Liver (tissue), 3 donors: Measurements from ENCODE around the gene LEMD1.

Experiments
- ATF3 ChIP-seq: IDR thresholded peaks from 2 replicates; pipeline ENCODE4 v1.6.1; 2016; ENCODE audit warnings: antibody characterized with exemption
- CTCF ChIP-seq: fragments of 150-350 bp; IDR thresholded peaks from 2 replicates; pipeline ENCODE4 v1.5.1; 2017; ENCODE audit warnings: improper control_type of control experiment, low read depth, low read length; ENCODE audit not compliant: missing input control
- EGR1 ChIP-seq, 2 donors: IDR thresholded peaks; 2 replicates each; pipeline ENCODE4 v1.6.1; 2016 to 2018; ENCODE audit warnings: antibody characterized with exemption in 2 of 2, low read depth in 2 of 2
- GABPA ChIP-seq, 2 donors: IDR thresholded peaks in 1 of 2; conservative IDR thresholded peaks in 1 of 2; 2 replicates each; pipeline ENCODE4 v1.6.1; 2016; ENCODE audit warnings: antibody characterized with exemption in 2 of 2, mild to moderate bottlenecking in 1 of 2, moderate library complexity in 1 of 2
- HNF4A ChIP-seq, 2 donors: conservative IDR thresholded peaks; 2 replicates each; pipeline ENCODE4 v1.6.1; 2016; ENCODE audit warnings: antibody characterized with exemption in 2 of 2, mild to moderate bottlenecking in 2 of 2
- JUND ChIP-seq, 2 donors: IDR thresholded peaks; 2 replicates each; pipeline ENCODE4 v1.6.1; 2016; ENCODE audit warnings: antibody characterized with exemption in 2 of 2
- MAX ChIP-seq: IDR thresholded peaks from 2 replicates; pipeline ENCODE4 v1.6.1; 2016; ENCODE audit warnings: antibody characterized with exemption
- RAD21 ChIP-seq, 2 donors: IDR thresholded peaks; 2 replicates each; pipeline ENCODE4 v1.6.1; 2016; ENCODE audit warnings: antibody characterized with exemption in 2 of 2, mild to moderate bottlenecking in 2 of 2
- REST ChIP-seq: IDR thresholded peaks from 2 replicates; pipeline ENCODE4 v1.6.1; 2016; ENCODE audit warnings: antibody characterized with exemption, mild to moderate bottlenecking
- SP1 ChIP-seq: IDR thresholded peaks from 2 replicates; pipeline ENCODE4 v1.6.1; 2018; ENCODE audit warnings: antibody characterized with exemption, mild to moderate bottlenecking
- TAF1 ChIP-seq: conservative IDR thresholded peaks from 2 replicates; pipeline ENCODE4 v1.6.1; 2016; ENCODE audit warnings: antibody characterized with exemption, mild to moderate bottlenecking
- YY1 ChIP-seq: IDR thresholded peaks from 2 replicates; pipeline ENCODE4 v1.6.1; 2016; ENCODE audit warnings: antibody characterized with exemption, mild to moderate bottlenecking
- donor health status: healthy.
- donor health status: healthy.

DNA sequence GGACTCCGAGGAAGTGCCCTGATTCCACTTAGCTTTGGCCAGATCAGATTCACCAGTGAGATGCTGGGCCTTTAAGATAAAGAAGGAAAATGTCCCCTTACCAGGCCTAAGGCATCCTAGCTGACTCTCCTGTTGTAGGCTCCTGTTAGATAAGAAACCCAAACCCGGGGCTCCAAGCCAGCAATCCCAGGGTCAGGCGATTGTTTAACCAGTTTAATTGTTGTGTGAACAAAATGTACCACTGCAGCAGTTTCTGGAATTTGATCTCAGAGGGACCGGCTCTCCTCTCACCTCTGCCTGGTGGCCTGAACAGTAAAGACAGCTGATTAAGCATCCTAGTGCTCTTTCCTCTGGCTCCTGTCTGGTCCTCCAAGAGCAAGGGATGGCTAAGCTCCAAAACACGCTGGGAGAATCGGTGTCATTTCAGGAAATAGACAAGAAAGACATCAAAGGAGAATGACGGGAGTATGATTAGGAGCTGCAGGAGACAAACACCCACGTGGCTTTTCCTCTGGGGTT, 55.9 kb downstream of the LEMD1 start:
- TF ChIP-seq CTCF, result no peak
- TF ChIP-seq EGR1 (IDR thresholded peaks at IDR 0.05; ENCODE audit: low read depth in 2 of 2), result no peak
- TF ChIP-seq HNF4A (conservative IDR thresholded peaks at IDR 0.05), result no peak
- TF ChIP-seq SP1, result no peak
- TF ChIP-seq MAX, result no peak
- TF ChIP-seq RAD21 (IDR thresholded peaks at IDR 0.05), result no peak
- TF ChIP-seq JUND (IDR thresholded peaks at IDR 0.05), result no peak
- no peak for TF ChIP-seq REST
- TF ChIP-seq ATF3, result no peak
- no peak for TF ChIP-seq YY1
- no peak for TF ChIP-seq TAF1
- TF ChIP-seq GABPA (IDR thresholded peaks at IDR 0.05 in 1 of 2, conservative IDR thresholded peaks at IDR 0.05 in 1 of 2), result no peak
